GM12878 (cell line): ENCODE results near the gene SLC12A5.

Experiments
- CREB1 ChIP-seq: IDR thresholded peaks from 2 replicates; pipeline ENCODE4 v1.6.1; 2012; ENCODE audit warnings: low read depth, mild to moderate bottlenecking, inconsistent platforms
- EGR1 ChIP-seq, 2 experiments: IDR thresholded peaks; 1 replicate in 1 of 2; 2 replicates in 1 of 2; pipeline ENCODE4 v1.6.1; 2011 to 2012; ENCODE audit warnings: low read depth in 2 of 2, low read length in 2 of 2, borderline replicate concordance in 1 of 2, mild to moderate bottlenecking in 1 of 2, moderate library complexity in 1 of 2
- ETV6 ChIP-seq, 2 experiments: fragments of 450-650 bp in 1 of 2; IDR thresholded peaks in 1 of 2; conservative IDR thresholded peaks in 1 of 2; 2 replicates each; pipeline ENCODE4 v1.6.1; 2014; ENCODE audit warnings: antibody characterized with exemption in 1 of 2, borderline replicate concordance in 1 of 2, low read depth in 1 of 2, mild to moderate bottlenecking in 1 of 2, moderate library complexity in 1 of 2
- EZH2 ChIP-seq: IDR thresholded peaks from 2 replicates; pipeline ENCODE4 v1.6.1; 2012; ENCODE audit warnings: low read depth, mild to moderate bottlenecking, control low read depth, inconsistent platforms, low read length, borderline replicate concordance; ENCODE audit not compliant: control insufficient read depth
- MAX ChIP-seq: IDR thresholded peaks from 2 replicates; pipeline ENCODE4 v1.6.1; 2012; ENCODE audit warnings: low read depth, low read length, improper control_type of control experiment
- MYB ChIP-seq: fragments of 150-350 bp; IDR thresholded peaks from 2 replicates; pipeline ENCODE4 v1.6.1; 2014; ENCODE audit warnings: mild to moderate bottlenecking, low read depth, low read length, borderline replicate concordance
- NR2C2 ChIP-seq: IDR thresholded peaks from 2 replicates; pipeline ENCODE4 v1.6.1; 2011; ENCODE audit warnings: borderline replicate concordance, low read depth; ENCODE audit not compliant: control insufficient read depth, insufficient read length
- POLR2A ChIP-seq: IDR thresholded peaks from 2 replicates; pipeline ENCODE4 v1.6.1; 2011; ENCODE audit warnings: low read depth, mild to moderate bottlenecking, low read length
- SREBF2 ChIP-seq: IDR thresholded peaks from 2 replicates; pipeline ENCODE4 v1.6.1; 2012; ENCODE audit warnings: mild to moderate bottlenecking, low read length
- ZNF217 ChIP-seq: fragments of 450-650 bp; IDR thresholded peaks from 2 replicates; pipeline ENCODE4 v1.6.1; 2017; ENCODE audit warnings: antibody characterized with exemption, mild to moderate bottlenecking
- ZNF384 ChIP-seq: IDR thresholded peaks from 2 replicates; pipeline ENCODE4 v1.6.1; 2012; ENCODE audit warnings: low read depth, mild to moderate bottlenecking, low read length, improper control_type of control experiment, borderline replicate concordance
- ZSCAN29 ChIP-seq: fragments of 450-650 bp; IDR thresholded peaks from 2 replicates; pipeline ENCODE4 v1.6.1; 2017; ENCODE audit warnings: mild to moderate bottlenecking, moderate library complexity
- TF ChIP-seq, protein P1 (sequence below), 3 experiments: IDR thresholded peaks in 2 of 3; conservative IDR thresholded peaks in 1 of 3; 2 replicates each; pipeline ENCODE4 v1.5.1; 2011; ENCODE audit warnings: low read depth in 3 of 3, low read length in 3 of 3, mild to moderate bottlenecking in 3 of 3, control low read depth in 2 of 3, moderate library complexity in 2 of 3, inconsistent platforms in 1 of 3, mixed read lengths in 1 of 3; ENCODE audit not compliant: control insufficient read depth in 2 of 3, insufficient read depth in 1 of 3; ENCODE audit errors: extremely low read depth in 1 of 3
- TF ChIP-seq, protein P2 (sequence below): IDR thresholded peaks from 2 replicates; pipeline ENCODE4 v1.6.1; 2011; ENCODE audit warnings: borderline replicate concordance, low read depth, mild to moderate bottlenecking, moderate library complexity, mixed read lengths, low read length; ENCODE audit not compliant: insufficient read depth; ENCODE audit errors: extremely low read length

DNA sequence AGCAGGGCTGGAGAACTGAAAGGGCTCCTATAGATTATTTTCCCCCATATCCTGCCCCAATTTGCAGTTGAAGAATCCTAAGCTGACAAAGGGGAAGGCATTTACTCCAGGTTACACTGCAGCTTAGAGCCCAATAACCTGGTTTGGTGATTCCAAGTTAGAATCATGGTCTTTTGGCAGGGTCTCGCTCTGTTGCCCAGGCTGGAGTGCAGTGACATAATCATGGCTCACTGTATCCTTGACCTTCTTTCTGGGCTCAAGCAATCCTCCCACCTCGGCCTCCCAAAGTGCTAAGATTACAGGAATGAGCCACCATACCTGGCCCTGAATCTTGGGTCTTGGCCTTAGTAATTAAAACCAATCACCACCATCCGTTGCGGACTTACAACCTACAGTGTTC lies 21.3 kb upstream of the SLC12A5 start:
- no peak for TF ChIP-seq ZNF384
- no peak for TF ChIP-seq NR2C2
- TF ChIP-seq ZNF217 = no peak
- TF ChIP-seq SREBF2 = no peak
- TF ChIP-seq, protein P1, sequence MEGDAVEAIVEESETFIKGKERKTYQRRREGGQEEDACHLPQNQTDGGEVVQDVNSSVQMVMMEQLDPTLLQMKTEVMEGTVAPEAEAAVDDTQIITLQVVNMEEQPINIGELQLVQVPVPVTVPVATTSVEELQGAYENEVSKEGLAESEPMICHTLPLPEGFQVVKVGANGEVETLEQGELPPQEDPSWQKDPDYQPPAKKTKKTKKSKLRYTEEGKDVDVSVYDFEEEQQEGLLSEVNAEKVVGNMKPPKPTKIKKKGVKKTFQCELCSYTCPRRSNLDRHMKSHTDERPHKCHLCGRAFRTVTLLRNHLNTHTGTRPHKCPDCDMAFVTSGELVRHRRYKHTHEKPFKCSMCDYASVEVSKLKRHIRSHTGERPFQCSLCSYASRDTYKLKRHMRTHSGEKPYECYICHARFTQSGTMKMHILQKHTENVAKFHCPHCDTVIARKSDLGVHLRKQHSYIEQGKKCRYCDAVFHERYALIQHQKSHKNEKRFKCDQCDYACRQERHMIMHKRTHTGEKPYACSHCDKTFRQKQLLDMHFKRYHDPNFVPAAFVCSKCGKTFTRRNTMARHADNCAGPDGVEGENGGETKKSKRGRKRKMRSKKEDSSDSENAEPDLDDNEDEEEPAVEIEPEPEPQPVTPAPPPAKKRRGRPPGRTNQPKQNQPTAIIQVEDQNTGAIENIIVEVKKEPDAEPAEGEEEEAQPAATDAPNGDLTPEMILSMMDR (IDR thresholded peaks at IDR 0.05 in 2 of 3, conservative IDR thresholded peaks at IDR 0.05 in 1 of 3; ENCODE audit: control insufficient read depth in 2 of 3, extremely low read depth in 1 of 3, insufficient read depth in 1 of 3, low read depth in 3 of 3, low read length in 3 of 3) = no peak
- no peak for TF ChIP-seq ZSCAN29
- TF ChIP-seq ETV6 (conservative IDR thresholded peaks at IDR 0.05 in 1 of 2, IDR thresholded peaks at IDR 0.05 in 1 of 2; ENCODE audit: borderline replicate concordance in 1 of 2, low read depth in 1 of 2) = no peak
- no peak for TF ChIP-seq MYB
- TF ChIP-seq EGR1 (IDR thresholded peaks at IDR 0.05; ENCODE audit: borderline replicate concordance in 1 of 2, low read depth in 2 of 2, low read length in 2 of 2) = no peak
- TF ChIP-seq POLR2A = no peak
- TF ChIP-seq EZH2 = no peak
- no peak for TF ChIP-seq CREB1
- TF ChIP-seq, protein P2, sequence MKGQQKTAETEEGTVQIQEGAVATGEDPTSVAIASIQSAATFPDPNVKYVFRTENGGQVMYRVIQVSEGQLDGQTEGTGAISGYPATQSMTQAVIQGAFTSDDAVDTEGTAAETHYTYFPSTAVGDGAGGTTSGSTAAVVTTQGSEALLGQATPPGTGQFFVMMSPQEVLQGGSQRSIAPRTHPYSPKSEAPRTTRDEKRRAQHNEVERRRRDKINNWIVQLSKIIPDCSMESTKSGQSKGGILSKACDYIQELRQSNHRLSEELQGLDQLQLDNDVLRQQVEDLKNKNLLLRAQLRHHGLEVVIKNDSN = no peak
- TF ChIP-seq MAX = no peak
